KBM-7 (cell line): Measurements from ENCODE around the gene LDLRAD4.

Experiments used
- DNase-seq: peaks from one replicate; pipeline ENCODE4 v3.0.0-alpha.2; 2015
- in situ Hi-C: fragments of 300-500 bp; cut with MboI; formaldehyde crosslinking; loops from 2 replicates; pipeline ENCODE4 v1.14.3; 2020; ENCODE audit warnings: low sequenced_read_pairs, low pct_unique_long_range_greater_than_20kb, mixed read lengths

The LDLRAD4 gene

GRCh38 chr18:13387855-13388548 lies 169.4 kb downstream of the LDLRAD4 start:
- in situ Hi-C loops: no loop called here
- no peak for DNase-seq

DNA sequence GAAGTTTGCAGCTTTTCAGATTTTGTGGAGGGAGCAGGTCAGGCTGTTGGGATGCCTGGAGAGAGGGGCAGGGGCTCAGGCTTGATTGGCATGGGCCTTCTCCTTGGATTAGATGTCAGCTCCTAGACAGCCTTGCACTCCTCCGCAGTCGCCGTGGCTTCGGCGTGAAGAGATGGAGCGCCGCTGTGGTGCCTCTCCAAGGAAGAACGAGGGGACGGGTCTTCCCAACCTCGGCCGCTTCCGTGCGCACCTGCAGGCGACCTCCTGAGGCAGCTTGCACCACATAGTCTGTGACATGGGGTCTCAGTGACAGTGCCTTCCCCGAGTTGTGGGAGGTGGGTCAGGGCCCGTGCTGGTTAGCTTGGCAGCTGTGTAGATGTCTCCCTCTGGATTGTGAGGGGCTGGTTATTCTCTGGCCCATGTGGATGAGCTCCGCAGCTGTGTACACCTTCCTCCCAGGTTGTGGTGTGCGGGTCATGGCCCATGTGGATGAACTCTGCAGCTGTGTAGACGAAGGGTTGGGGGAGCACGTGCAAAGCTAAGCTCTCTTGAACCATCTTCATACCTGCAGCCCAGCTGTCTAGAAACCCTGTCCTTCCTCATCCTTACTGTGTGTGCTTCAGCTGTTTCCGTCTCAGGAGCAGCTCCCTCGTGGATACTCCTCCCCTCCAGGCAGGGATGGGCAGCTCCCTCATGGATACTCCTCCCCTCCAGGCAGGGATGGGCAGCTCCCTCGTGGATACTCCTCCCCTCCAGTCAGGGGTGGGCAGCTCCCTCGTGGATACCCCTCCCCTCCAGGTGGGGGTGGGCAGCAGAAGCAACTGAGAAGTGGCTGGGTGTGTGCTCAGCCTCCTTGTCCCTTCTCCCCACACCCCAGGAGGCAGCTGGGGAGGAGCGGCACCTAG lies 170.3 kb downstream of the LDLRAD4 start:
- in situ Hi-C loops: no loop called here
- no peak for DNase-seq

DNA sequence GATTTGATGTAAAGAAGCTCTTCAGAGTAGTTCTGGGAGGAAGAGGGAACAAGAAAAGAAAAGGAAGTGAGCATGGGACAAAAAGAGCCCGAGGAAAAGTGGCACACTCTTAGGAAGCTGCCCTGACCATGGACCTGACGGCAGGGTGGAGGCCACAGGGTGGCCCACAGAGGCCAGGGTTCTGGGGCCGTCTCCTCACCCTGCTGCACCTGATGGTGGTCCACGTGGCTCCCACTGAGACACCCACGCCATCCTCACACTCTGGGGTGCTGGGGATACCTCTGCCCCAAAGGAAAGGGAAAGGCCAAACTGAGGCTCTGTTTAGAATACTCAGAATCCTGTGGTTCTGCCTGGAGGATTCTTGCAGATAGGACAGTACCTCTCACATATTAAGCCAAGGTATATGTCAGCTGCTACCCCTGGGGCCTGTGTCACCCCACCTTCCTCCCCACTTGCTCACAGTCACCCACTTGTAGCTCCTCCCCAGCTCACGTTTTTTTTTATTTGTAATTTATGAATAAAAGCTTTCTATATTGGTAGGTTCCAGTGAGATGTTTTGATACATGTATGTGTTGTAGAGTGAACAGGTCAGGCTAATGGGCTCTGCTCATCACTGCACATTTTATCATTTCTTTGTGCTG lies 171.1 kb downstream of the LDLRAD4 start:
- in situ Hi-C loops: no loop called here
- no peak for DNase-seq

- in situ Hi-C loops: no loop called here
- DNase-seq: no peak
Observed at GRCh38 chr18:13390196-13390595, 171.6 kb downstream of the LDLRAD4 start.

DNA sequence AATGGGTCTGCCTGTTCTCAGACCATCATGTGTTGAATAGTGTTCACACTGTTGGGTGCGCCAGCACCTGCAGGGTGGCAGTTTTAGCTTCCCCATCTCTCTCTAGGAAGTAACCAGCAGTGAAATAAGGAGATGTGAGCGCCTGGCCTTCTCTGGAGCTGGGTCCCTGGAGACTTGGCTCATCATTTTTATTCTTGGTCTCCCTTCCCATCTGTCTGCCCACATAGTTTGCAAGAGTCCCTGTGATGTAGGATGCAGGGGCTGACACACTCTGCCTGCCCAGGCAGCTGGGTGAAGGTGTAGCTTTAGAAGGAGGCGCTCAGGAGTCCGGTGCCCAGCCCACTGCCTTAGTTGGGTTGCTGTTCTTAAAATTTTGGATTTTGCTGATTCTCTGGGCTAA lies 172.2 kb downstream of the LDLRAD4 start:
- no peak for DNase-seq
- in situ Hi-C loops: no loop called here

GRCh38 chr18:13392029-13392750 lies 173.6 kb downstream of the LDLRAD4 start:
- no peak for DNase-seq

DNA sequence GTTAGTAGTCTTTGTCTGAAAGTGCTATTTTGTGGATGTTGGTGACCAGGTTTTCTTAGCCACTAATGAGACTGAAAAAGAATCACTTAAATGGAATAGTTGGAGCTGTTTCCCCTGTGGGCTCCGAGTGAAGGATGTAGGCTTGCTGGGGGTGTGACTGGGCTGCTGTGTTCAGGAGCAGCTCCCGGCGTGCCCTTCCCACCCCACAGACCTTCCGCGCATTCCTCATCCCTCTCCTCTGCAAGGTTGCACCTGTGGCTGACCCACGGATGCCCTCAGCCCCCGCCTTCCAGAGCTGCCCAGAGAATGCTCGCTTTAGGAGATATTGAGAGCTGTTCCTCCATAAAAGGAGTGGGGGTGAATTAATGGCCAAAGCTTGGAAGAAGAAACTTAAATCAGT lies 174.3 kb downstream of the LDLRAD4 start:
- in situ Hi-C loops: no loop called here
- no peak for DNase-seq

More at GRCh38 chr18:13392029-13392750, 173.6 kb downstream of the LDLRAD4 start:
- in situ Hi-C loops: no loop called here

GRCh38 chr18:13393338-13393737 lies 174.8 kb downstream of the LDLRAD4 start:
- in situ Hi-C loops: no loop called here

DNA sequence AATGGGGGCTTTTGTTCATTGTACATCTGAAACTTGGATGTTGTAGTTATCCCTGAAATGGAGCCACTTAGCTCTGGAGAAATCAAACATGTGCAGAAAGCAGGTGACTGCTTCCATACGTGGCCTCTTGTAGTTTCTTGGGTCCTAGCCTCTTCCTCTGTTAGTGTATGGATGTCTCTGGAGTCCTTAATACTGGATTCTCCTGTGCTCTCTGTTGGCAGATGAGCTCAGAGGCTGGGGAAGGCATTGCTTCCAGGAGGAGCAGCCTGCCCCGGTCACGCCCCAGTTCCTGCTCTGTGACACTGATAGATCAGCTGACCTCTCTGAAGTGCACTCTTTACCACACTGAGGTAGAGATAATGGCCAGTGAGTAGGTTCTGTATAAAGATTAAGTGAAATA lies 176.2 kb downstream of the LDLRAD4 start:
- in situ Hi-C loops: no loop called here
- DNase-seq: no peak

More at GRCh38 chr18:13393338-13393737, 174.8 kb downstream of the LDLRAD4 start:
- DNase-seq: no peak

DNA sequence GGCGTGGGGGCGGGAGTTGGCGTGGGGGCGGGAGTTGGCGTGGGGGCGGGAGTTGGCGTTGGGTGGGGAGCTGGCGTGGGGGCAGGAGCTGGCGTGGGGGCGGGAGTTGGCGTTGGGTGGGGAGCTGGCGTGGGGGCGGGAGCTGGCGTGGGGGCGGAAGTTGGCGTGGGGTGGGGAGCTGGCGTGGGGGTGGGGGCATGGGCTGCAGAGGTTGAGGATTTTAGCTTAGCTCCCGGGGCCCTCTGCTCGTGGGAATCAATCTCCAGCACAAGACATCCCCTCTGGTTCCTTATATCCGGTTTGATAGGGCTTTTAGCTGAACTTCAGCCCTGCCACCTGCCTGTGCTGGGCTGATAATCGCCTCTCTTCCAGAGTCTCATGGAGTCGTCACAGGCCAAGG lies 177.0 kb downstream of the LDLRAD4 start:
- in situ Hi-C loops: no loop called here
- DNase-seq: no peak

DNA sequence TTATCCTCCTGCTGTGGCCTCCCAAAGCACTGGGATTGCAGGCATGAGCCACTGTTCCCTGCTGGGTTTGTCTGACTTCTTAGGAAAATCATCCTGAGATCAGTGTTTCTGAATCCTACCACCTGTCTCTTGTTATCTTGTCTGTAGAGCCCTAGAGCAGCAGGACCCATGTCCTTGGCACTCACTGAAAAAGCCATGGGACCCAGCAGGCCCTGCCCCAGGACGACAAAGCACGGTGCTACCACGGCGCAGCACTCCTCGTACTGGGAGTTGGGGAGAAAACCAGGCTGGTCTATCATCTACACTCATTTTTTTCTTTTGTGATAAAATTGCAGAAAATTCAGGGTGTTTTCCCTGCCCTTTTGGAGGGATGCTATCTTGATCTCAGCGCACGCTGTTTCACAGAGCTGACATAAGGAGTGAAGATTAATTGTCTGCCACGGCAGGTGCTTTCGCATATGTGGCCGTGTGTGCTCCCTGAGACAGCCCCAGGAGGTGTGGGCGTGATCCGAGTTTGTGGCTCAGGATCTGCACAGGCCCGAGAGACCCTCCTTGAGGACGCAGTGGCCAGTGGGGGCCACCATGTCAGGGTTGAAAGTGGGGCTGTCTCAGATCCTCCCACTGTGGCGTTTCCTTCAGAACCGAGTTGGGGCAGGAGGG lies 179.1 kb downstream of the LDLRAD4 start:
- DNase-seq: no peak
- in situ Hi-C loops: no loop called here

DNA sequence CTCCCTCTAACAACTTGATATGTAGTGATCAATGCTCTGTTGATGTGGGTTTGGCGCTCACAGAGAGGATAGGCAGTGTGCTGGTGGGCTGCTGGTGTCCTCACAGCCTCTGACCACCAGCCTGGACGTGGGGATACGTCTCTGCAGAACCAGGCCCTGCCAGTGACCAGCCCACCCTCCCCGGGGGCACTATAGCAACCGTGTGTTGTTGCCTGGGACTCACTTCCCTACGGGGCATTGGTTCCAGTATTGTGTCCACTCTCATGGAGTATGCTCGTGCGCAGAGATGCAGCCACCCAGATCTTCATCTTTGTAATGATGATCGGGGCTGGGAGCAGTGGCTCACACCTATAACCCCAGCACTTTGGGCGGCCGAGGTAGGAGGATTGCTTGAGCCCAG lies 180.1 kb downstream of the LDLRAD4 start:
- in situ Hi-C loops: no loop called here
- DNase-seq: no peak

GRCh38 chr18:13399511-13399910 lies 181.0 kb downstream of the LDLRAD4 start:
- DNase-seq: no peak
- in situ Hi-C loops: no loop called here

DNA sequence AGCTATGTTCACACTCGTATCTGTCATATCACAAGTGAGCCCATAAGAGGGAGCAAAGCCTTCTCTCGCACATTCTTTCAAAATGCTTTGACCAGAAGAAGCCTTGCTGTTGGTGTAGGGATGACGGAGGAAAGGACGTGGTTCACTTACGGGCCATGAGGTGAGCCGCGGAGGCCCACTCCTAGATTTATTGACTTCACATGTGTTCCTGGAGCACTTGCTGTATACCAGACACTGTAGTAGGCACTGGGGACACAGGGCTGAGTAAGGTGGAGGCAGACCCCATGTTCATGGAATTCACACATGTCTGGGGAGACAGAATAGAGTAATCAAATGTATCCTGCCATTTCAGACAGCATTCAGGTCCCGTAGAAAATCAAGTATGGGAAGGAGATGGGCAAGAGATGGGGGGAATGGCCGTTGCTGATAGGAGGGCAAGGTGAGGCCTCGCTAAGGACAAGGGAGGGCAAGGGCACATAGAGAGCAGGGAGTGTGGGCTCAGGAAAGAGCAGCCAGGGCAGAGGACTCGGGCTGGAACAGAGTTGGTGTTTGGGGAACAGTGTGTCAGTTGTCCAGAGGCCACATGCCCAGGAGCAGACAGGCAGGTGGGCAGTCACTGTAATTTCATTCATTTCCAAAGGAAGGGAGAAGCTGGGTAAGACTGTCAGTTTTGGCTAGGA lies 182.2 kb downstream of the LDLRAD4 start:
- in situ Hi-C loops: no loop called here

DNA sequence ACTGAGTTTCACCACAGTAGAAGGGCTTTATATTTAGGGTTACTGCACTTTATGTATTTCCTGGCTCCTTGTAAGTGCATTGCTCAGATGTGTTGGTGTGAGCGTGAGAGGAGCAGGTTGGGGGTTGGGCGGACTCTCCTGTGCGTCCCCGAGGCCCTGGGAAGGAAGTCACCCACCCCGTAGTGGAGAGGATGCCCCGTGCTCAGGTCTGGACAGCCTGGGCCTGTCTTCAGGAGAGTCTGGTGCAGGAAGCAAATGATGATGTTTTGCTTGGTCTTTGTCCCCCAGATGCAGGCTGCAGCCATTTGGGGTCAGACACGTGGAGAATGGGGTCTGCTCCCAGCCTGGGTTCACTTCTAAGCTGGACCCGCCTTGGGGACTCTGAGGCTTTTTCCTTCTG lies 182.8 kb downstream of the LDLRAD4 start:
- in situ Hi-C loops: no loop called here
- no peak for DNase-seq

More for the DNA sequence above, 182.2 kb downstream of the LDLRAD4 start:
- DNase-seq: no peak

DNA sequence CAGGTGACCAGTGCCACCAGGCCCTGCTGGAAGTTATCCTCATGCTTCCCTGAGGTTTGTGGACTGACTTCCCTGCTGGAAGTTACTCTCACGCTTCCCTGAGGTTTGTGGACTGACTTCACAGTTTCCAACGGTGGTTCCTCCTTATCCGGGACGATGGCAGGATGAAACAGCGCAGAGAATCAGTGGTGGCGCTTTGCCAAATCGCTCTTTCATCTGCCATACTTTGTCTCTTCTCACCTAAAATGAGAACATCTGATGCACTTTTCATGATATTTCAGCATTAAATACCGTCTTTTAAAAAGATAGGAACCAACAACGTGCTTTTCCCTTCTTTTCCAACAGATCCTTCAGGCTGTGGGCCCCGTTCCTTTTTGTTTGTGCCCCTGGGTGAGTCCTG lies 183.3 kb downstream of the LDLRAD4 start:
- in situ Hi-C loops: no loop called here
- DNase-seq: no peak

- in situ Hi-C loops: no loop called here
- DNase-seq: no peak
Observed at GRCh38 chr18:13403786-13404549, 185.4 kb downstream of the LDLRAD4 start.
